Measurements from ENCODE around the gene AFF3.

AFF3 gene

DNA sequence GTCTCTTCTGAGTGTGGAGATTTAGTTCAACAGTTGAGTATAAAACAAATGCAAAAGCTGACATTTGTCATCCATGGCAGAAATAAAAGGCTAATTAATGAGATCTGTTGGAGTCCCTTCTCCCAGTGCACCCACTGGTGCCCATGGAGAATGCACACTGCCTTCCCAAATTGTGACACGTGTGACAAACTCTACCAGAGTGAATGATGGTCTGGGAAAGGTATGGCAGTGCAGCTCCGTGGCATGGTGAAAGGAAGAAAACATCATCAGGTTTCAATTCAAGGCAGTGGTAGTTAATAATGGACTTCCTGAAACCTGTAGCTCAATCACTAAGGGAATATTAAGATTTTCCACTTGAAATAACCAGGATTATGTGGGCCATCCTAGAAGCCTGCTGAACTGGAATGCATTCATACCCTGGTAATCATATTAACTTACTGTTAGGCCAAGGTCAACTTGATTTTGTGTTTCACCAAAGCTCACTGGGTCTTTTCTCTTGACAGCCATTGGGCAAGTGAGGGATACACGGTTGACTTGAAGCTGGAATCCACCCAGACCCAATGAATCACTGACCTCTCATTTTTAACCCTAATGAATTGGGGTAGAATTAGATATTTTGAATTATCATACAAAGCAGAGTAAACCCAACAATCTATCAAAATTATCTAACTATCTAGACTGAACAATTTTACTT lies 167.6 kb downstream of the AFF3 start:
- POLR2A ChIA-PET = no interaction called here
- DNase-seq (ENCODE audit: extremely low spot score) = no peak
- TF ChIP-seq, protein P1, sequence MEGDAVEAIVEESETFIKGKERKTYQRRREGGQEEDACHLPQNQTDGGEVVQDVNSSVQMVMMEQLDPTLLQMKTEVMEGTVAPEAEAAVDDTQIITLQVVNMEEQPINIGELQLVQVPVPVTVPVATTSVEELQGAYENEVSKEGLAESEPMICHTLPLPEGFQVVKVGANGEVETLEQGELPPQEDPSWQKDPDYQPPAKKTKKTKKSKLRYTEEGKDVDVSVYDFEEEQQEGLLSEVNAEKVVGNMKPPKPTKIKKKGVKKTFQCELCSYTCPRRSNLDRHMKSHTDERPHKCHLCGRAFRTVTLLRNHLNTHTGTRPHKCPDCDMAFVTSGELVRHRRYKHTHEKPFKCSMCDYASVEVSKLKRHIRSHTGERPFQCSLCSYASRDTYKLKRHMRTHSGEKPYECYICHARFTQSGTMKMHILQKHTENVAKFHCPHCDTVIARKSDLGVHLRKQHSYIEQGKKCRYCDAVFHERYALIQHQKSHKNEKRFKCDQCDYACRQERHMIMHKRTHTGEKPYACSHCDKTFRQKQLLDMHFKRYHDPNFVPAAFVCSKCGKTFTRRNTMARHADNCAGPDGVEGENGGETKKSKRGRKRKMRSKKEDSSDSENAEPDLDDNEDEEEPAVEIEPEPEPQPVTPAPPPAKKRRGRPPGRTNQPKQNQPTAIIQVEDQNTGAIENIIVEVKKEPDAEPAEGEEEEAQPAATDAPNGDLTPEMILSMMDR (IDR thresholded peaks at IDR 0.05; ENCODE audit: control extremely low read depth, extremely low read depth, low read depth, missing control alignments) = no peak
- CTCF ChIA-PET = interaction anchor here (1.0 to 1.7 kb wide), 3 partner anchors 9 to 21 kb away, joined by 3 to 5 read pairs (median 4); no protein-coding TSS in a partner anchor

DNA sequence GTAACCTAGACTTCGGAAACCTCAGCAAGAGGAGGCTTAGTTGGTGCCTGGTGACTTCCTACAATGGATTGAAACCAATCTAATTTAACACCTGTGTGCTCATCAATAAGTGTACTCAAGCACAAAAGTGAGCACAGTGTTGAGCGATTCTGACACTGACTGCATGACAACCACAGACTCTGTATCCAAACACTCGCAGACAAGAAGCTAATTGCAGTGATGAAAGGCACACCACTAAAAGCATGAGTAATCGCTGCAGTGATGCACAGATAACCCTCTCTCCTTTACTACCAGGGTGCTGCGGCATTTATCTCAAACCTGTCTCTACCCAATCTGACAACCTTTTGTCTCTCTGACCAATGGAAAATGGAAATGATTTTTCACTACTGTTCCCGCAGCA lies 168.1 kb downstream of the AFF3 start:
- DNase-seq (ENCODE audit: extremely low spot score) = no peak
- TF ChIP-seq, protein P1 (IDR thresholded peaks at IDR 0.05; ENCODE audit: control extremely low read depth, extremely low read depth, low read depth, missing control alignments) = no peak
- CTCF ChIA-PET = interaction anchor here (1.0 to 1.7 kb wide), 3 partner anchors 9 to 21 kb away, joined by 3 to 5 read pairs (median 4); no protein-coding TSS in a partner anchor
- POLR2A ChIA-PET = no interaction called here

DNA sequence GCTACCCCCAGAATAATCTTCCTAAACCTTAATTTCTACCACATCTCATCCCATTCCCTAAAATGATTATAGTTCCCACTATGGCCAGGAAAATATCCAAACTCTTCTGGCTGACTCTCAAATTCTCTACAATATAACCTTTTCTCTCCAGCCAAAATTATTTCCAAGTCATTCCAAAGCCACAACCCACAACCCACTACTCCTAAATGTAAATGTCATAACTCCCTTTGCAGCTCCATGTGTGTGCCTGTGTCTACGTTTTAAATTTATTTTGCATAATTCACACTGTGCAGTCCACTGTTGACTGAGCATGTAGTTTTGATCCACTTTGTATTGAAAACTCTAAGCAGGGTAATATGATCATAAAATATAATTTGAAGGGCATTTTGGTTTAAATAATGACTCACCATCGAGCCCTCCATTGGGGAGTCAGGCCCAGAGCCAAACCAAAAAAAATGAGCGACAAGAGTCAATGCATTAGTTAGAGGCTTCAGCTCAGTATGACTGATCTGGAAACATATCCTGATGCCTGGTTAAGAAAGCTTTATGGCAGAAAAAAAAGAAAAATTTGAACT lies 171.0 kb downstream of the AFF3 start:
- ChIA-PET POLR2A (no interaction called here), CTCF (interaction anchor here (1.1 kb wide), 1 partner anchor 9 kb away, joined by 3 read pairs; no protein-coding TSS in a partner anchor)
- DNase-seq (ENCODE audit: extremely low spot score) = no peak
- TF ChIP-seq, protein P1 (IDR thresholded peaks at IDR 0.05; ENCODE audit: control extremely low read depth, extremely low read depth, low read depth, missing control alignments) = no peak

DNA sequence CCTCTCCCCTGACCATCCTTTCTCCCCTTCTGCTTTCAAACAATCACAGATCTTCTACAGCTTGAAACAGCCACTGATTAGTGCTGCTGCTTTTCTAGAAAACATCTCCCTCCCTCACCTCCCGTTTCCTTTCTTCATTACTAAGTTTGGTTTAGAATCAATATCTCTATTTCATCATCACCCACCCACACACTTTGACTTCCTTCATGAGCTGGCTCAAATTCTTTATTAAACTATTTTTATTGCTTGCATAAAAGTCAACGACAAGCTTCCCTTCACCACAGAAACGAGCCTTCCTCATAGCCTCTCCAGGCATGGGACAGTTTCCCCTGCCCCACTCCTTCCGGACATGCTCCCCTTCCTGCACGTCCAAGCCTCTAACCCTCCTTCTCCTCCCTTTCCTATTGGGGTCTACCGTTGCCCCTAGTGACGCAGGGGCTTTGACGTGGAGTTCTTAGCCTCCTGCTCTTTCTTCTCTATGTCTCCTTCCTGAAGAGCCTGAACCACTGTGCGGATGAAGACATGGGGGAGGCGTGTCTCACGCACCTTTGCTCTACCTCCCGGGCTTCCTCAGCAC lies 172.0 kb downstream of the AFF3 start:
- POLR2A ChIA-PET = no interaction called here
- no peak for DNase-seq (ENCODE audit: extremely low spot score)
- CTCF ChIA-PET = no interaction called here
- TF ChIP-seq, protein P1 (IDR thresholded peaks at IDR 0.05; ENCODE audit: control extremely low read depth, extremely low read depth, low read depth, missing control alignments) = no peak

DNA sequence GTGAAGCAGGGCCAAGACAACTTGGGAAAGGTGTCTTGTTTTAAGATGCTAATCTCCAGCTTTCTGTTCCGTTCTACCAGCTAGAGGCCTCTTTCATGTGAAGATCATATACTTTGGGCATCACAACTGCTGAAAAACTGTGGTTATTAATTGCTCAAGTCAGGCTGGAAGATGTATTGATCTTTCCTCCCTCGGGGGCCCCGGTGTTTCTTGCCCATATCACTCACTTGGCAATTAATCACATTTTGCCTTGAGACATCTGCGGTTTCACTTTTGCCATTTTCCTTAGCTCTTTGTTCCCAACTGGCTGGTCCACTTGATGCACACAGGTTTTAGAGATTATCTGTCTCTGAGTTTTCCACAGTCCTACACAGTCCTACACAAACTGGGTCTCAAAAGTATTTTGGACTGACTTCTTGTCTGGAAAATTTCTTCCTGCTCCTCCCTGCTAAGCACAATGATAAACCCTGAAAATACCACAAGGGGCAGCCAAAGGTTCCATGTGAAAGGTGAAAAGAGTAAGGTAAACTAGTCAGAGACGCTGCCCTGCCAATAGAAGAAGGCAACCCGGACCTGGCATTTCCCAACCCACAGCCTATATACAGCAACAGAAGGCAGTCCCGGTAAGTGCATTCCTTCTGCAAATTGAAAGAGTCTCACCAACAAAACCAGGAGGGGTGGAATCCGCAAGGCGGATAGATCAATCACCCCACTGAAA lies 181.0 kb downstream of the AFF3 start:
- TF ChIP-seq, protein P1 (IDR thresholded peaks at IDR 0.05; ENCODE audit: control extremely low read depth, extremely low read depth, low read depth, missing control alignments) = no peak
- ChIA-PET CTCF (interaction anchor here (1.1 kb wide), 1 partner anchor 13 kb away, joined by 3 read pairs; no protein-coding TSS in a partner anchor), POLR2A (no interaction called here)
- no peak for DNase-seq (ENCODE audit: extremely low spot score)

DNA sequence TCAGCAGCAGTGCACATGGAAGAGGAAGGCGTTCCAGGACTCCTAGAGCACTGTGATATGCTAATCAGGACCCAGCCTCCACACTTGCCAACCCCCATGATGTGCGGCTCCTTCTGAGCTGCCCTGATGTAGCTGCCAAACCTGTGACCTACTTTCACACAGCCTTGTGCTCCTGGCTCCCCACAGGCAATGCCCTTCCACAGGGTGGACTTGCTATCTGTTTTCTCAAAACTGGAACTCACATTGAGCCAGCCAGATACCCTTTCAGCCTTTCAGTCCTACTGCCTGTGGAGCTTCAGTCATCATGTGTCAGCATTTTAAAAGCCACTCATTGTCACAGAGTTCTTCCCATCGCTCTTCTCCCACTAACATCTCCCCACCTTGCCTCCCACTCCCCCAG lies 181.6 kb downstream of the AFF3 start:
- DNase-seq (ENCODE audit: extremely low spot score) = no peak
- TF ChIP-seq, protein P1 (IDR thresholded peaks at IDR 0.05; ENCODE audit: control extremely low read depth, extremely low read depth, low read depth, missing control alignments) = no peak
- CTCF ChIA-PET = interaction anchor here (1.1 kb wide), 1 partner anchor 14 kb away, joined by 3 read pairs; no protein-coding TSS in a partner anchor
- POLR2A ChIA-PET = no interaction called here
